C4-2B (cell line): Measurements from ENCODE around the gene TRERF1.

Source experiments
- ZFX ChIP-seq: fragments of 450-650 bp; IDR thresholded peaks from 2 replicates; pipeline ENCODE4 v1.6.1; 2017
- TF ChIP-seq, protein P1 (sequence below): fragments of 450-650 bp; conservative IDR thresholded peaks from 2 replicates; pipeline ENCODE4 v1.5.1; 2017; ENCODE audit warnings: mild to moderate bottlenecking

DNA sequence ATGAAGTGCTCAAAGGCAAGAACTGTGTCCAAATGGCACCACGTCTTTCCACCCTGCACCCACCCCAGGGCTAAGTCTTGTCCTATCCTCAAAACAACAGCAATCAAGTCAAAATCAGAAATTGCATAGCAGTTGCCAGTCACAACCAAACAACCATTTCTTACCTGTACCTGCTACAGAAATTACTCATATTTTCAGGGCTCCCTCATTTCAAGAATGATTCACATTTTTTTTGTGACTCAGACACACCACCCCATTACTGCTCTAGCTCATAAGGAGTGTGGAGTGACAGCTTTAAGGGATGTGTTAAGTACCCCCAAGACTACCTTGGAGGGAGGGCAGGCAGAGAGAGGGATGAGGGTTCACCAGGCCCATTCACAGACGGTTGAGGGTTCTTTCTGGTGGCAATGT is 111.7 kb downstream of the TRERF1 start:
- TF ChIP-seq, protein P1, sequence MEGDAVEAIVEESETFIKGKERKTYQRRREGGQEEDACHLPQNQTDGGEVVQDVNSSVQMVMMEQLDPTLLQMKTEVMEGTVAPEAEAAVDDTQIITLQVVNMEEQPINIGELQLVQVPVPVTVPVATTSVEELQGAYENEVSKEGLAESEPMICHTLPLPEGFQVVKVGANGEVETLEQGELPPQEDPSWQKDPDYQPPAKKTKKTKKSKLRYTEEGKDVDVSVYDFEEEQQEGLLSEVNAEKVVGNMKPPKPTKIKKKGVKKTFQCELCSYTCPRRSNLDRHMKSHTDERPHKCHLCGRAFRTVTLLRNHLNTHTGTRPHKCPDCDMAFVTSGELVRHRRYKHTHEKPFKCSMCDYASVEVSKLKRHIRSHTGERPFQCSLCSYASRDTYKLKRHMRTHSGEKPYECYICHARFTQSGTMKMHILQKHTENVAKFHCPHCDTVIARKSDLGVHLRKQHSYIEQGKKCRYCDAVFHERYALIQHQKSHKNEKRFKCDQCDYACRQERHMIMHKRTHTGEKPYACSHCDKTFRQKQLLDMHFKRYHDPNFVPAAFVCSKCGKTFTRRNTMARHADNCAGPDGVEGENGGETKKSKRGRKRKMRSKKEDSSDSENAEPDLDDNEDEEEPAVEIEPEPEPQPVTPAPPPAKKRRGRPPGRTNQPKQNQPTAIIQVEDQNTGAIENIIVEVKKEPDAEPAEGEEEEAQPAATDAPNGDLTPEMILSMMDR: no peak
- no peak for TF ChIP-seq ZFX
